ENCODE data around the gene DSTN.

DSTN gene
- 50.2 to 51.0 reads per million in 2 donors for total RNA-seq

GRCh38 chr20:17569616-17570346 lies at the start of gene DSTN:
Gene DSTN, plus strand, starts transcription at chr20:17570075. Its CDS starts 134 bp downstream, at chr20:17570209.
- DNase-seq: peak; percentile 81

GRCh38 chr20:17520583-17520982 lies 49.3 kb upstream of the DSTN start:
- no peak for DNase-seq

DNA sequence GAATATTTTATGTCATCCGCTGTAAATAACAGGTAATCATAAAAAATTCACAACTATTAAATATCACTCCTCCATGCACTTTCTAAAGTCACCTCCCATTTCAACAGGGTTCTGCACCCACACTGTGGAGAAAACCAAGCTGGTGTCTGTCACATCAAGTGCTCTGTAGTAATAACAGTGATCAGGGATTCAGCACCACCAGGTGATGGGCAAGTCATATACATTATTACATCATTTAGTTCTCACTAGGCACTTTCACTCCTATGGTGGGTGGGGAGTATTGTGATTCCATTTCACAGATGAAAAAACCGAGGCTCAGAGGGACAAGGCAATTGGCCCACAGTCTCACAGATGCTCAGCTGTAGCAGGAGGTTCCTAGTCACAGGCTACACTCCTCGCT lies 47.3 kb upstream of the DSTN start:
- DNase-seq: no peak

DNA sequence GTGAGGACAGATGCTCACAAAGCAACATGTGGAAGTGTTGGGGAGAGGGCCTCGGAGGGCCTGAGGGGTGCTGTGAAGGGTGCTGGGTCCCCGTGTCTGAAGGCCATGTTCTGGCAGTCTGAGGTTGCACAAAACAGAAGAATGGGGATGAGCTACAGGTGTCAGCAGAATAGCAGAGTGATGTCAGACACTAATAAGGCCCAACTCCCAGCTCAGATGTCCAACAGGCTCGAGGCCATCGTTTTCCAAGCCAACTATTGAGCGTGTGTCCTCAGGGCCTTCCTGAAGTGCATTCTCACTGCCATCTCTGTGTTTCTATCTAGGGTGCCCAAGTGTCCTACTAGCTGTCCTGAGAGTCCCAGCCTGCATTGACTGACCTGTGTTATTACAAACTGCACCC lies 46.5 kb upstream of the DSTN start:
- no peak for DNase-seq

DNA sequence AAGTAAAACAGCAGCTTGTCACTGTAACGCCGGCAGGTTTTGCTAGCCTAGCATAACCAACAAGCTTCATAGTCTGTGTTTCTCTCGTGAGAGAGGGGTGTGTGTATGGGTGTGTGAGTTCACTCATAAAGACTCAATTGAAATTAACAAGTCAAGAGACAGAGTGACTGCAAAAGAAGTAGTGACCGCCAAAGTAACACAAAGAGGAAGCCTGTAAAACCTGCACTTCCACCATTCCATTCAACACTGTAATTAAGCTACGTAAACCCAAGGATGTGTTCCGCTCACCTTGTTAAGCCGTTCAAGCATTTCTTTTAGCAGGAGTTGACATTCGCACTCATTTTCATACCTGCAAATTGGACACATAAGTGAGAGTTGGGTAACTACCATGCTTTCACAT lies 45.3 kb upstream of the DSTN start:
- DNase-seq: no peak

GRCh38 chr20:17525132-17525531 lies 44.7 kb upstream of the DSTN start:
- no peak for DNase-seq

DNA sequence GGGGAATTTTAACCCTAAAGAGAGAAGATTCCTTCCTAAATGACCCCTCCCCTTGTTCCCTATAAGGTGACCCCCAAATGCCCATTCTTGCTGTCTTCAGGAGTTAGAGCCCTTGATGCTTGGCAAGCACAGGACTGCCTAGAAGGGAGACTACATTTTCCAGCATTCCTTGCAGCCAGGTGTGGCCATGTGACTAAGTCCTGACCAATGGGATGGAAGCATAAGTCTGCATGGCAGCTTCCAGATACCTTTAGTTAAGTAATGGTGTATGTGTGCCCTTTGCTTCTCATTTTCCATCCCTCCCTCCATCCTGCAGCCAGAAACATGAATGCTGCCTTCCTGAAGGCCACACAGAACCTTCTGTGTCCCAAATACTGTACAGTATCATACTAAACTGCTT lies 44.2 kb upstream of the DSTN start:
- DNase-seq: no peak

DNA sequence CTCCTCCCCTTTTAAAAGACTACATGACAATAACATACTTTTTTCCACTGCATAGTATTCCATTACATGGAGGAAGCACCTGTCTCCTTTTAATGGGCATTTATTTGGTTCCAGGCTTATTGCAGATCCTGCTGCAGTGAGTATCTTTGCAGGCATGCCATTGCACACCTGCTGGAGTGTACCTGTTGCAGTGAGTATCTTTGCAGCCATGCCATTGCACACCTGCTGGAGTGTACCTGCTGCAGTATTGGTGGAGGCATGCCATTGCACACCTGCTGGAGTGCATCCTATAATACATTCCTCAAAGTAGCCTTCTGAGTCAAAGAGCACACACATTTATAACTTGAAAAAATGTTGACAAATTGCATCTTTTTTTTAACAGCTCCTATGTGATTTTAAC lies 40.3 kb upstream of the DSTN start:
- DNase-seq: no peak

GRCh38 chr20:17530153-17530552 lies 39.7 kb upstream of the DSTN start:
- DNase-seq: no peak

DNA sequence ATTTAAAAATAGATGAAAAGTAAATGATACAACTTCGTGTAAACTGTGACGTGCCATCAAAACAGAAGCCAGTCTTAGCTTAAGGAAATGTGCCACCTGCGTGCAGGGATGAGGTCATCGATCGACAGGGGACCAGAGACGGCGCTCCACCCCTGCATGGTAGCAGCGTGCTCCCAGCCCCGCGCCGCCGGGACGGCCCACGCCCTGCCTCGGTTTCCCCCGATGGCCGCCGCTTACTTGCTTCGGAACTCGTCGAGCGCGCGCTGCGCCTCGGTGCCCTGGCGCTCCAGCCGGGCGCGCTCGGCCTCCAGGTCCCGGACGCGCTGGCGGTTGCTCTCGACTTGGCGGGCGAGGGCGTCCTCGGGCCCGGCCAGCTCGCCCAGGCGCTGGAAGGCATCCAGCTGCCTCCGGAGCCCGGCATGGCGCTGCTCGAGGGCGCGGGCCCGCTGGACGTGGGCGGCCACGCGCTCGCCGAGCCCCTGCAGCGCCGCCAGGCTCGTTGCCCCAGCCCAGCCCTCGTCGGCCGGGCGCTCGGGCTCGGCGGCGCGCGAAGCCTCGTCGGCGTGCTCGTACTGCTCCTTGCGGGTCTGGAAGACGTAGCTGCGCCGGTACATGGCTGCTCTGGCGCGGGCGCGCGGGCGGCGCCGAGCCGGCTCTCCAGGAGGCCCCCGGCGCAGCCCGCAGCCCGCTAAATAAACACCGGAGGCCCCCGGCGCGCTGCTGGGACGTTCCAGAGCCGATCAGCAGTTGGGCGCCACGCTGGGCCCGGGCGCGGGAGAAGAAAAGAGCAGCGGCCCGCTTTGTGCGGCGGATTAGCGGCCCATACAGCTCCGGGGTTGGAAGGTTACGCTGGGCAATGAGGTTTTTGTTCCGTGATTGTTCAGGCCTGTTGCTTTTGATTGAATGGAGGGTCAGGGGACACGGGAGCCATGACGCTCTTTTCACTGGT lies 38.9 kb upstream of the DSTN start, which contains the start of gene BFSP1:
Gene BFSP1 (minus strand): TSS at position 664 of the 949 bp plus-strand sequence. CDS start 50 bp downstream, at position 614.
- DNase-seq: peak; percentile 18

DNA sequence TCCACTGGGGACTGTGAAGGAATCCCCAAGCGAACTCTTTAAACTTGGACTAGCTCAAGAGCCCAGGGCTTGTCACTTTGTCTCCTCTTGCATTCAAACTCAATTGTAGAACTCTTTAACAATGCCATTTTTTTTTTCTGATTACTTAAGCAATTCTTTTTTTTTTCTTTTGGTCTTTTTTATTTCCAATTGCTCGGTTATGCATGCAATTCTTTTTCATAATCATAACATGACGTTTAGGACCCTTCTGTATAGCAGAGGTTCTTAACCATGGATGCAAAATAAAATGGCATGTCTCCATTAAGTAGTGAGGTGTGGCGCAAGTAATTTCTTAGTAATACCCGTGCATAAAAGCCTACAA lies 38.2 kb upstream of the DSTN start:
- DNase-seq: no peak

DNA sequence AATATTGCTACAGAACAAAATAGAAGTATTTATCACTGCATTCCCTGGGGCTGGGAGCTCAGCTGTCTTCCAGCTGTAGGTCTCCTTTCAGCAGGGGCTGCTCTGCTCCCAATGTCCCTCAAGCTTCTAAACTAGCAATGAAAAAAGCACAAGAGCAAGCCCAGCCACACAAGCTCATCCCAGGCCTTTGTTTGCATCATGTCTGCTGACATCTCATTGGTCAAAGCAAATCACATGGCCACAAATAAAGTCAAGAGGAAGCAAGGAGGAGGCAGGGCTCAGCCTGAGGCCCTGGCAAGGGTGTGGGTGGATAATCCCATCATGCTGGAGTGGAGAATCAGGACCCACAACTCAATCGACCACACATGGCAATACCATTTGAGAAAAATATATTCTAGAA lies 36.5 kb upstream of the DSTN start:
- DNase-seq: no peak

GRCh38 chr20:17534077-17534476 lies 35.8 kb upstream of the DSTN start:
- no peak for DNase-seq

DNA sequence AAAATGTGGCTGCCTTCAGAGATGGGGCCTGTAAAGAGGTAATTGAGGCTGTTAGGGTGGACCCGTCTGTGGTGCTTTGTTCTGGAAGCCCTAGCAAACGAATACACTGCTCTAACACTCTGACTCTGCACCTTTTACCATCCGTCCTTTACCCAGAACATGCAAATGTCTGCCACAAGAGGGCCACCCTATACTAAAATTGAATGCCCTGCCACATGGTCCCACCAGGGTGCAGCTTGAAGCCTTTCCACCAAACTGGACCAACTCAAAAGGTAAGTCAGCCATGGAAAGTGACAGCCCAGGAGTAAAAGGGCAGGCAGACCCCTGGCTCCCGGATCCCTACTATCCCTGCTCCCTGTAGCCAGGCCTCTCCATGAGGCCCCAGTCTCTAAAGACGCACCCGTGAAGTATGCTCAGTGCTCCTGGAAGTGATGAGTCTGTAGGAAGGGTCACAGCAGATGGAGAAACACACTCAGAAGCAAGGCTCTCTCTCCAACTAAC lies 32.9 kb upstream of the DSTN start:
- peak; percentile 37 for DNase-seq

DNA sequence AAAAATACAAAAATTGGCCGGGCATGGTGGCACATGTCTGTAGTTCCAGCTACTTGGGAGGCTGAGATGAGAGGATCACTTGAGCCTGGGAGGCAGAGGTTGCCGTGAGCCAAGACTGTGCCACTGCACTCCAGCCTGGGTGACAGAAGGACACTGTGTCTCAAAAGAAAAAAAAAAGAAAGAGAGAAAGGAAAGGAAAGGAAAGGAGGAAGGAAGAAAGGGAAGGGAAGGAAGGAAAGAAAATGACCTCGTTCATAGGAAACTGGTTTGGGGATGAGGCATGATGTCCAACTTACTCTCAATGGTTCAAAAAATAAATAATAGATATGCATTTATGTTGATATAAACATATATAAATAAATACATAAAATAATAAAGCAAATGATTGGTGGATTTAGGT lies 31.9 kb upstream of the DSTN start:
- no peak for DNase-seq

- no peak for DNase-seq
Observed at GRCh38 chr20:17538517-17539170, 31.2 kb upstream of the DSTN start.

GRCh38 chr20:17541596-17541995 lies 28.3 kb upstream of the DSTN start:
- no peak for DNase-seq

GRCh38 chr20:17541996-17542395 lies 27.9 kb upstream of the DSTN start:
- no peak for DNase-seq

DNA sequence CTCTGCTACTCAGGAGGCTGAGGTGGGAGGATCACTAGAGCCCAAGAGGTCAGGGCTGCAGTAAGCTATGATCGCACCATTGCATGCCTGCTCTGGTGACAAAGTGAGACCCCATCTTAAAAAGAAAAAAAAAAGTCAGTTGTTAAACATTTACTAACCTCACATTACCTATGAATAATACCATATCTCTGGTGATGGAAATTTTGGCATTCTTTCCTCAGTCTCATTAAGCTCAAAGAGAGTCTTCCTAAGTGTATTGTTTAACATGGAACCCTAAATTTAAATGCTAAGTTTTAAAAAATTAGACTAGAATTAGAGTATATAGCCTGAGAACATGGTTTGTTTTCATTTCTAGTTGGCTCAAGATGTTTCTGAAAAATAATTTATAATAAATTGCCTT lies 27.4 kb upstream of the DSTN start:
- DNase-seq: no peak

DNA sequence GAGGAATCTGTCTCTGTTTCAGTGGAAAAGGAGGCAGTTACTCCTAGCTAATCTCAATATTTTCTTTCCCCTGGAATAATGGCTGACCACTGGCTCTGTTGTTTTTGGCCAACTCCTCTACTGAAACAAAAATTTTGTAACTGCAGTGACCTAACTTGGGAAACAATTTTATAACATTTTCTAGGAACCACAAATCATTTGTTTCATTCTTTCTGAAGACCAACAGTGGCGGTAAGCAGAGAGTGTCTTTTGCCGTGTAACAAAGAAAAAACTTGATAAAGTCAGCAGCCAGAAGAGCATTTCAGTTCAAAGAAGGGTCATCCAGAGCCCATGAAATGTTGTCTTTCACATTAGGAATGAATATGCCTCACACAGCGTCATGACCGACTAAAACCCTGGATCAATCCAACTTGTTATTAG lies 26.9 kb upstream of the DSTN start:
- DNase-seq: no peak

DNA sequence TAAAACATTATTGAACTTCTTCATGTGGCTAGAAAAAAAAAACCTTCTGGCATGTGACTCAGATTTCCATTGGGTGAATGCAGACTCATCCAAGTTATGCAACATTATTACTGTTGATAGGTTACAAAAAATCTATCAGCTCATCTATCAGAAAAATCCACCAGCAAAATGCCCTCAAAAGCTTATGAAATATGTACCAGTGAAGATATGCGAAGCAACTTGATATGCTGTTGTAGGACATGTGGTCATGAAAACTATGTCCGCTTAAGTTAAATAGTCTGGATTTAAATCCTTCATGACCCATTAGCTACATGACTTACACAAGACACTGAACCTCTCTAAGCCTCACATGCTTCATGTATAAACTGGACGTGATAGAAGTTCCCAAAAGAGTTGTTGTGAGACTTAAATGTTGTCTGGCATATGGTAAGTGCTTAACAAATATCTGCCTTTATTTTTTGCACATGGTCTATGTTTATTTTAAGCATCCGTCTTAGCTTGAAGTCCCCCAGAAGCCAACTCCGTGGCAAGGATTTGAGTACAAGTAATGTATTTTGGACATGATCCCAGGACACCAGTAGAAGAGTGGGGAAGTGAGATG lies 26.2 kb upstream of the DSTN start:
- DNase-seq: no peak

DNA sequence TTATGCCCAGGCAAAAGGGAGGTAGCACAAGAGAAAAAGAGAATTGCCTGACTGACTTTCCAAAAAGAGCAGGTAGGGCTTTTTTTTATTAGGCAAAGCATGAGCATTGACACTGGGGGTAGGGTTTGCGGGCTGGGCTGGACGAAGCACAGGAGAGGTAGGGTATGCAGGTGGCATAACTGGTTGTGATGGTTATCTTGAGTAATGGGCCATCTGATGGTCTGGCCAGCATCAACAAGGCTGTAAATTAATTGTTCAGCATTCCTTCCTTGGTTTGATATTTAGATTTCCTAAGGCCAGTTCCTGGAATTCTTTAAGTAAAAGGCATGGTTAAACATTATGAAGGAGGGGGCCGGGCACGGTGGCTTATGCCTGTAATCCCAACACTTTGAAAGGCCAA lies 24.7 kb upstream of the DSTN start:
- no peak for DNase-seq

DNA sequence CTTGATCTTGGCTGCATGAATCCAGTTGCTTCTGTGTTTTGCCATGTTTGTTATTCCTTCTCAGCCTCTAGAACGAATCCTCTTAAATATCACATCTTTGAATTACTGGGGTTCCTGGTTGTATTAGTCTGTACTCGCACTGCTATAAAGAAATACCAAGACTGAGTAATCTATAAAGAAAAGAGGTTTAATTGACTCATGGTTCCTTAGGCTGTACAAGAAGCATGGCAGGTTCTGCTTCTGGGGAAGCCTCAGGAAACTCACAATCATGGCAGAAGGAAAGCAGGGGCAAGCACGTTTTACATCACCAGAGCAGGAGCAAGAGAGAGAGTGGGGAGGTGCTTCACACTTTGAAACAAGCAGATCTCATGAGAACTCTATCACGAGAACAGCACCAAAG lies 20.7 kb upstream of the DSTN start:
- no peak for DNase-seq
